Measurements from ENCODE around the gene NFASC. TPM values are rescaled to one million over a fixed set of nuclear protein-coding genes. Genes with fewer than 3 reads are reported as not detected.

The NFASC gene
- total and polyA plus RNA-seq, 12 donors = 1.9 to 24.1 (median 9.2) TPM

- intact Hi-C loops (cut with DNase I) = loop anchor here in 3 of 10 donors (5.0 to 10.0 kb wide), 3 partner anchors 70 to 265 kb away; no protein-coding TSS in a partner anchor
- 74 to 82% methylated on average over 13 of the region's 13 CpGs for WGBS, 2 donors
- ATAC-seq = no peak
- TF ChIP-seq CTCF (IDR thresholded peaks at IDR 0.05) = no peak
- peaks cover 0 to 24% (median 6%) of the 10 kb centered on the region in 9 donors for H3K4me1 ChIP-seq
- peaks cover 0 to 7% (median 5%) of the 10 kb centered on the region in 7 donors for H3K27me3 ChIP-seq
- H3K9me3 ChIP-seq = no peaks in the 10 kb centered on the region
- peaks cover 0 to 15% (median 0%) of the 10 kb centered on the region in 9 donors for H3K36me3 ChIP-seq
- peak overlapping the region in 1 of 10 donors; percentile 14 for H3K4me3 ChIP-seq
- H3K27ac ChIP-seq = peak overlapping the region in 3 of 10 donors; percentile 6 to 68 (median 60)
- DNase-seq = no peak
These were observed 121.7 kb downstream of the NFASC start for GRCh38 chr1:204992201-204992997.

GRCh38 chr1:204992998-204993314 is 122.3 kb downstream of the NFASC start:
- peaks cover 0 to 7% (median 5%) of the 10 kb centered on the region in 7 donors for H3K27me3 ChIP-seq
- H3K4me1 ChIP-seq = peaks cover 0 to 30% (median 10%) of the 10 kb centered on the region in 9 donors
- WGBS, 2 donors = 90 to 93% methylated on average over 10 of the region's 10 CpGs
- no peak for TF ChIP-seq CTCF (IDR thresholded peaks at IDR 0.05)
- intact Hi-C loops (cut with DNase I) = loop anchor here in 3 of 10 donors (5.0 to 10.0 kb wide), 3 partner anchors 69 to 264 kb away; no protein-coding TSS in a partner anchor
- no peaks in the 10 kb centered on the region for H3K9me3 ChIP-seq
- H3K4me3 ChIP-seq = peak overlapping the region in 1 of 10 donors; percentile 14
- no peak for DNase-seq
- H3K27ac ChIP-seq = peak overlapping the region in 2 of 10 donors; percentile 60 to 68
- ATAC-seq = no peak
- peaks cover 0 to 15% (median 0%) of the 10 kb centered on the region in 9 donors for H3K36me3 ChIP-seq

- ATAC-seq (no peak), DNase-seq (no peak)
- Histone ChIP-seq H3K27me3 (peaks cover 0 to 7% (median 5%) of the 10 kb centered on the region in 7 donors), H3K4me1 (peaks cover 0 to 30% (median 9%) of the 10 kb centered on the region in 9 donors), H3K9me3 (no peaks in the 10 kb centered on the region), H3K36me3 (peaks cover 0 to 5% (median 0%) of the 10 kb centered on the region in 9 donors), H3K4me3 (no peak overlapping the region), H3K27ac (peak overlapping the region in 5 of 10 donors; percentile 10 to 40 (median 28))
- TF ChIP-seq CTCF (IDR thresholded peaks at IDR 0.05) = no peak
- intact Hi-C loops (cut with DNase I) = loop anchor here in 3 of 10 donors (5.0 to 10.0 kb wide), 3 partner anchors 68 to 263 kb away; no protein-coding TSS in a partner anchor
- 90 to 93% methylated on average over 10 of the region's 10 CpGs for WGBS, 2 donors
These were observed 123.6 kb downstream of the NFASC start for GRCh38 chr1:204994086-204994862.

GRCh38 chr1:204996981-204997380 is 126.3 kb downstream of the NFASC start:
- no peak for ATAC-seq
- Histone ChIP-seq H3K27ac (peak overlapping the region in 2 of 10 donors; percentile 64), H3K36me3 (no peaks in the 10 kb centered on the region), H3K9me3 (no peaks in the 10 kb centered on the region), H3K4me3 (no peak overlapping the region), H3K27me3 (peaks cover 0 to 6% (median 0%) of the 10 kb centered on the region in 7 donors), H3K4me1 (peaks cover 0 to 28% (median 9%) of the 10 kb centered on the region in 9 donors)
- no peak for DNase-seq
- no peak for TF ChIP-seq CTCF (IDR thresholded peaks at IDR 0.05)
- intact Hi-C loops (cut with DNase I) = loop anchor here in 2 of 10 donors (10.0 kb wide), 1 partner anchor 148 kb away; no protein-coding TSS in a partner anchor
- WGBS, 2 donors = 93 to 94% methylated on average over 22 of the region's 22 CpGs
